Stimulated activated CD4-positive, alpha-beta T cell treated with anti-CD3 and anti-CD28 coated beads, TNF-alpha, amount 100 ng/mL, for 24 hours (primary cell): ENCODE data around the gene METTL14.

Experiments
- DNase-seq, 3 experiments: peaks; one replicate each; pipeline ENCODE4 v3.0.0-alpha.2; 2020; ENCODE audit warnings: low read depth in 3 of 3

Gene METTL14

DNA sequence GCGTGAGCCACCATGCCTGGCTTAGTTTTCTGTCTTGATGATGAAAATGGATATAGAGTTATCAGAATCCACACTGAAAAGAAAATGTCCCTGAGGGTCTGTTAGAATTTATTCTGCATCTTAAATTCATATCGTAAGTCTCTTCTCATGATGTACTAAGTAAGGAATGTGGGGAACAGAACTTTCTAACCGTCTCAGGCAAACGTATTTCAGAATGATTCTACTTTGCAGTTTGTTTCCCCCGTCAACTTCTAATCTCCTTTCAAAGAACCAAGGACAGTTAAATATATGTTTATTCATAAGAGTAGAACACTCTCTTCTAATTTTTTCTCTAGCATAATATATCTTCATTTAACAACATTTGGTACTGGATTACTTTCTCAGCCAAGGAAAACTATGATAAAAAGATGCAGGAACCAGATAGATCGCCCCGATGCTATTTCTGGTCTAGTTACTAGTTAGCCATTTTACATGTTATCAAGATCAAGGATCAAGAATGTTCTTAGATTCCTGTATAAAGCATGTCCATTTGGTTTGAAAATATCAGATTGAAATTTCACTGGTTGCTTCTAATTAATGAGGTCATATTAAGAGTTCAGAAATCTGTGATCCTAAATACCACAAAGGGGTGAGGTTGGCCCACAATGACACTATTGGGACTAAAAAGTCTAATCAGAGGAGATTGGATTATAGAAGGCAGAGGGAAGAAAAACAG, 49.5 kb downstream of the METTL14 start:
- DNase-seq: no peak

GRCh38 chr4:118736900-118737299, 51.7 kb downstream of the METTL14 start:
- no peak for DNase-seq

DNA sequence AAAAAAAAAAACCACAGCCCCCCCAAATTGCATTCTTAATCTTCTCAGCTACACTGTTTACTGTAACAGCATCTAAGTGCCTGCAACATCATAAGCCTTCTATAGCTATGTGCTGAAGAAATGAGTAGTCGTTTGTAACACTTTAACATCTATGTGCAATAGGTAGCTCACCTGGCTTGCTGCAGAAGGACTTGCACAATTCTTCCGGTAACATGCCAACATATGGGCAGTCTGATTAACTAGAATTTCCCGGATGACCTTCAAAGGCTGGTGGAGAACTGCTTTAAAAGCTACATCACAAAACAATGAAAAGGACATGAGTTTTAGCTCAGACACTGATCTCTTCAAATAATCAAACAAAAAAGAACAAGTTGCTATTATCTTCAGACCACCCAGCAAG, 52.9 kb downstream of the METTL14 start:
- no peak for DNase-seq

DNA sequence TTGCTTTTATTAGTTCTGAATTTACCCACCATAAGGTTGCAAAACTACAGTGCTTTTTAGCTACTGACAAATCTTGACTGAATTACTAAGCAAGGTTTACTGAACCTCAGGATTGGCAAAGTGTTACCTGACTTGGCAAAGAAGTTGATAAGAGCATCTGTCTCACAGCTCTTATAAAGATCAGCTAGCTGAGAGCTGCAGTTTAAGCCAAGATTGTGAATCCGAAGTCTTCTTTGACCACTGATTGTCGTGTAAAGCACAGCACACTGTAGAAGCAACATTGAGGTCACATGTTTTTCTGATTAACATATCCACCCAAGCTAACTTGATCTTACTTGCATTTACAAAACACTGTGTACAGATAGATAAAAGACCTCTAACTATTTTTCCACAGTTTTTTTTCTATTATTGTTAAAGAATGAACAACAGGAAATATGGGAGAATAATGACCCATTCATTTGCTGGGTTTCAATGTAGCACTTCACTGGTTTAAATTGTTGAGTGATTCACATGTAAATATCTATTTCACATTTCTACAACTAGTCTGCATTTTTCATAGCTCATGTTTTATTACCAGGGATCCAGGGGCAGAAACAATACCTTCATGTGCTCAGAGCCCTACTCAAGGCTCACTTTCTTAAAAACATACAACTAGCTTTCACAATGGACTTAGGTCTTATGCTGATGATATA, 54.0 kb downstream of the METTL14 start:
- DNase-seq: no peak

GRCh38 chr4:118740869-118741268, 55.7 kb downstream of the METTL14 start:
- no peak for DNase-seq

GRCh38 chr4:118741301-118741855, 56.2 kb downstream of the METTL14 start:
- no peak for DNase-seq

DNA sequence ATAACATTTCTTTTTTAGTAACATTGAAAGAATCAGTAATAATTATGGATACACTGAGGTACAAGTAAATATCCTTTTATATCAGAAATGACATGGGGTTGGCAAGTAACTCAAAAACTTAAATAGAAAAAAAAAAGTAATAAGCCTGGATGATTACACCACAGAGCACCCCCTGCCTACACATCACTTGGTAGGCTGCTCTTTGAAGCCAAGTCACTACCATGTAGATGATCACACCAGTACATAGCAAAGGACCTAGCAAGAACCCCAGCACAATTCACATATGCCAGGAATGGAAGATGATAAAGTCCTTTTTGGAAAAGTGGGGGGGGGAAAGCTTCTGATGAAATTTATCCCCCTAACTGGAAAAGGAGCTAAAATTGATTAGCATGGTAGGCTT, 56.9 kb downstream of the METTL14 start:
- no peak for DNase-seq

DNA sequence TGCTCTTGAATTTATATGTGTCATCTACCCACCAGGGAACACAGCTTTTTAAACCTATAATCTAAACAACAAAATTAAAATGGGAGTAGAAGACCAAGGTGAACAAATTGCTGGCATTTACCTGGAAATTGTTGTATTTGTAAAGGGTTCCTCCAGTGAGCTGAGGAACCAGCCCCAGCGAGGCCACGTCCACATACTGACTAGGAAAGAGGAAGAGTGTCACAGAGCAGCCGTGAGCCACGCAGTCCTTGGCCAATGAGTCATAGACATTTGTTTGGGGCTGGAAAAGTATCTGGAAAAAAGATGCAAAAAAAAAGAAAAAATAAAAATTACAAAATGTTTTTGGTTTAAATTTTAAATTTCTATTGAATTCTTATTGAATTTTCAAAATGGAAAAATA, 58.7 kb downstream of the METTL14 start:
- no peak for DNase-seq

DNA sequence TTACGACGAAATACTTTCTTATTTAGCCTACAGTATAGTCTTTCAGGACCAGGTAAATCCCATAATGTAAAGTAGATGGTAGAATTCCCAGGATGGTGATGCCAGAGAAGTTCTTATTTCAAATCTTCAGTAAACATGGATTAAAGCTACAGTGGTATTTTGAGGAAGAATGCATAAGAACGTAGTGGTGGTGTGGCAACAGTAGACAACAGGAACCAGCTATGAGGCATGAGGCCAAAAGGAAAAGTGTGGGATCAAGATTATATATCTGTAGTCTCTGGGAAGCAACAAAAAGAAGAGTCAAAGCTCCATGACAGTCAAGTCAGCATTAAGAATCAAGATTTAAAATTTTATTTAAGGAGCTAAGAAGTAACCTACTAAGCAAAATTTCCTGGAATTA, 60.2 kb downstream of the METTL14 start:
- DNase-seq: no peak

DNA sequence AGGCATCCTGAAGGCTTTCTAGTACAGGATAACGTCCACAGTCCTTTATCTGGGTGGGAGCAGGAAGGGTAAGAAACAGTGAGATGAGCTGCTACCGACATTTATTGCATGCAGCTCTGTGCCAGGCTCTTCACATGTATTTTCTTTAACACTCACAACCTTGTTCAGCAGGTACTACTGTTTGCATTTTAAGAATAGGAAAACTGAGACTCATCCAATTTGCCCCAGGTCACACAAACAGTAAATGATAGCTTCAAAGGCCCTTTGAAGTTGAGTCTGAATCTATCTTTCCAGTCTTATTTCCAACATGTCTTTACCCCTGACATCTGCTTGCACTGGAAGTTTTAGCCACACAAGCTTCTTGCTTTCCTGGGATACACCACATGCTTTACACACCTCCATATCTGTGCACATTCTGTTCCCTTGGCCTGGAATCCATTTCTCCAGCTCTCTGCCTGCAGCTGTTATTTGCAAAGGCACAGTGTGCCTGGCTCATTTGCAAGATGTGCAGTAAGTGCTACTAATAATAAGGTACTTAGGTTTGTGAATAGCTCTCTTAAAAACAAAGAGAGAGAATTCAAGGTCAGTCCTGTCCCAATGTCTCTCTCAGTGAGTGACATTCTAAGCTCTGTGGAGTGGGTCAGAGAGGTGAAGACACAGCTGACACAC, 61.2 kb downstream of the METTL14 start:
- DNase-seq: no peak

DNA sequence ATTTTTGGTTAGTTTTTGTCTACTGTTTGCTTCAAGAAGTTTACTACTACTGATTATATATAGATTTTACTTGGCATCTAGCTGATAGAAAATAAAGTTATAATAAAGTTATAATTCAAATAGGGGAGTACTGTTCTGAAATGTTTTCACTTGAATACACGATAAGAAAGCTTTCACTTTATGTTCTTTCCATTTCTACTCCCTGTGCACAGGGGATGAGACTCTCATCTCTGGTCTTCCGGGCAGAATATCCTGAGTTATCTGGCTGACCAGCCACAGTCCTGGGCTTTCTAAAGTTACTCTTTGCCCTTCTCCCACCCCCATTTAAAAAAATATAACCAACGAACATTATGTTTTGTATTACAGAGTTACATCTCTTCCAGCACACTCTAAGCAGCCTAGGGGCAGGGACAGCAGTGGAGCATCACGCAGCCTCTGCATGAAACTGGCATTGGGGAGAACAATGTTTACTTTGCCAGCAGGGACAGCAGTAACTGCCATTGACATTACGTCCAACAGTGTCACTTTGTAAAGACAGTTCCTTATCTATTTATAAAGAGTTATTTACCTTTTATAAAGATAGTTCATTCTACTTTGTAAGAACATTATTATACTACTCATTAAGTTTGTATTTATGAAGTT, 64.3 kb downstream of the METTL14 start:
- no peak for DNase-seq

GRCh38 chr4:118751629-118752323, 66.6 kb downstream of the METTL14 start:
- no peak for DNase-seq

DNA sequence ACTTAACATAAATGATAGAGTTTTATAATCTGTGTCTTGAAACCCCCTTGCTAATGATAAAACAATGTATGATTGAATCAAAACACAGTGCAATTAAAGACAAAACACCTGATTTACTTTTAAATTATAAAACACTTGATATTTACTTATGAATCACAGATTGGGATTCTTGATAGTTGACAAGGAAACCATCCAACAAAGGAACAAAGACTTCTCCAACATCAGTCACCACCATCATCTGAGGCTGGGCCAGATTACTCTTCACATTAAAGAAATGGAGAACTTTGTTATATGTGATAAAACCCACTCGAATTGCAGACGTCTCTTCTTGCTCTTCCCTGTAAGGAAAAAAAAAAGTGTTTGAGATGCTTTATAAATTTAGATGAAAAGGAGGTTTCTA, 67.4 kb downstream of the METTL14 start:
- DNase-seq: no peak

DNA sequence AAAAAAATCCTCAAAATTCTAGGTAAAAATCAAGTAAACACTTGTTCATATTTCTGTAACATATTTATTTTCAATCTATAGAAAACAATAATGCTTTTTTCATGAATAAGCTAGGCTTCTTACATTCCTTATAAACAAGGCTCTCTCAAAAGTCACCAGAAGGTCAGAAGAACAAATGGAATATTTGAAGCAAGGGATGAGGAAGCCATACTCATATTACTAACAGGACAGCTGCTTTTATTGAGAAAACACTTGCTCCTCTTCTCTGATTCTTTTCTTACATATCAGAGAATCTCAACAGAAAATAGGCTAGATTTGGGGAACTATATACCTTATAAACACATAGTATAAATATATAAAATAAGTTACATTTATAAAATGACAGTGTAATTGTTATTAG, 67.9 kb downstream of the METTL14 start:
- no peak for DNase-seq

- DNase-seq: no peak
Observed at GRCh38 chr4:118753685-118754084, 68.5 kb downstream of the METTL14 start.

DNA sequence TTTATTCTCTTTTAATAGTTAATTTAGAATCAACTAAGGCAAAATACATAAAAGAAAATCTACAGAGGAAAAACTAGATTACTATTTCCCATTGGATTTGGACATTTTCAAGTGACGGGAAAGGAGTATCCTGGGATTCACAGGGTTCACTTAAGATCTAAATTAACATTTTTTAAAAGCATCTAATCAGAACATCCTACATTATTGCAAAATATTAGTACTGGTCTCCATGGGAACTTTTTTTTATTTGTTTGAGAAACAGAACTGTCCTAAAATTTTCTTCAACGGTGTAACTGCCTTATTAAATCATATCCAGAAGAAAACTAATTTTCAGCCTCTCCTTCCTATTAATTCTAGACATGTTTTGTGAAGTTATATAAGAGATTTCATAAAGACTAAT, 69.7 kb downstream of the METTL14 start:
- no peak for DNase-seq

- no peak for DNase-seq
Observed at GRCh38 chr4:118755438-118756226, 70.4 kb downstream of the METTL14 start.

DNA sequence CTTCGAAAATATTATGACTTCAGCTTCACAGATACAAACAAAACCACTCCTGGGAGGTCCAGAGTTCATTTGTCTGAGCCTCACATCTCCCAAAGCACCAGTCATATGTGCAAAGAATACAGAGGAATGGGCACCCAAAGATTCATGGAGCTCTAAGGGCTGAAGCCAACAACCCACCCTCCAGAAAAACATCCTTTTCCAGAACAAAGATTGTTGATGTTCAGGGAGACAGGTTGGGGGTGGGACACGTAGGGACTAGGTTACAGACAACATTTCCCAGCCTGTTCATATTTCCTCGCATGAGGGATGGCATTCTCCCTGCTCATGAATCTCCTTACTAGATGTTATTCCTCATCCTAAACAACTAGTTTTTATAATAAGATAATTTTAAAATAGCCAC, 71.2 kb downstream of the METTL14 start:
- no peak for DNase-seq

DNA sequence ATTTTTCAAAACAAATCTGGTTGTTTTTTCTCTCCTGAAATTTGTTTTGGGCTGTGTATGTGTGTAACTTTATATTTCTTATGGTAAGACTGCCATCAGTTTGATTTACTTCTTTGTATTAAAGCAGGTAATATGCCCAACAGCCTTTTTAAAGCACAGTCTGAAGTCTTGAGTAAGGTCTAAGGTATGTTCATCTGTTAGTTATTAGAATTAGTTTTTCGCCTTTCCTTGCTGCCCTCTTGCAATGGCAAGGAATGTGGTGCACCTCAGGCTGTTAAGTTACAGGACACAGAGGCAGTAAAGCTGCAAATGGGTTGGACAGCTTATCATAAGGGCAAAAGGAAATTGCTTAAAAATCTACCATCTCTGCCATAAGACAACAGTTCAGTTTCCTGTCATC, 71.8 kb downstream of the METTL14 start:
- no peak for DNase-seq

- no peak for DNase-seq
Observed at GRCh38 chr4:118757761-118758251, 72.6 kb downstream of the METTL14 start.

DNA sequence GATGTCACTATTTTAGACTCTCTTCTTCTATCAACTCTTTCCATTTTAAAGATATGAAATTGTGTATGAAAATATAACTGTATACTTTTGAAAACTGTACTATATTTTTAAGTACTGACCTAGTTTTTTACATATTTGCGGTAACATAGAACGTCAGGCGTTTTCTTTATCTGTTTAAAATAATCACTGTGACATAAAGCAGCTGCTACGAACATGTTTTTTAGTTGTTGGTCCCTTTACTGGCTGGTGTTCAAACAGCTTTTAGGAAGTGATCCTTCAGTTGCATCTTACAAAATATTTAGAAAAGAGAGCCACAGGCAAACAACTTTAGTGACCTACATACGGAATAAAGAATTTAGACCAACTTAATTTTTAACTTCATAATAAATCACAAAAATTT, 73.1 kb downstream of the METTL14 start:
- DNase-seq: no peak
